HG03060 (cell line): ENCODE results near the gene ABCF2.

Source experiments
- ATAC-seq: cut with Tn5 transposase; IDR thresholded peaks from one replicate; pipeline ENCODE4 v1.9.1; 2021; ENCODE audit warnings: low read depth, moderate number of reproducible peaks; ENCODE audit not compliant: unreplicated experiment

The ABCF2 gene

GRCh38 chr7:151252961-151253711 is 26.1 kb upstream of the ABCF2 start:
- no peak for ATAC-seq

- no peak for ATAC-seq
These were observed 25.5 kb upstream of the ABCF2 start for GRCh38 chr7:151252561-151252835.

- ATAC-seq = no peak
These were observed 24.9 kb upstream of the ABCF2 start for GRCh38 chr7:151251689-151252560.

GRCh38 chr7:151251328-151251688 is 24.3 kb upstream of the ABCF2 start:
- no peak for ATAC-seq

GRCh38 chr7:151250181-151251132 is 23.5 kb upstream of the ABCF2 start:
- ATAC-seq = no peak

GRCh38 chr7:151249732-151250072 is 22.7 kb upstream of the ABCF2 start:
- no peak for ATAC-seq

- ATAC-seq = no peak
These were observed 22.2 kb upstream of the ABCF2 start for GRCh38 chr7:151249034-151249731.

GRCh38 chr7:151248346-151249033 is 21.5 kb upstream of the ABCF2 start, which contains the start of gene SMARCD3:
SMARCD3 (minus strand) TSS chr7:151248694; CDS start chr7:151248562, 132 bp downstream.
- no peak for ATAC-seq

GRCh38 chr7:151247611-151248345 is 20.8 kb upstream of the ABCF2 start:
- ATAC-seq = no peak

- no peak for ATAC-seq
These were observed 20.0 kb upstream of the ABCF2 start for GRCh38 chr7:151246851-151247580.

- no peak for ATAC-seq
These were observed 19.3 kb upstream of the ABCF2 start for GRCh38 chr7:151246102-151246850.

GRCh38 chr7:151245360-151246101 is 18.5 kb upstream of the ABCF2 start:
- ATAC-seq = no peak

- no peak for ATAC-seq
These were observed 17.9 kb upstream of the ABCF2 start for GRCh38 chr7:151244841-151245346.

GRCh38 chr7:151244196-151244840 is 17.3 kb upstream of the ABCF2 start:
- no peak for ATAC-seq

GRCh38 chr7:151243408-151244195 is 16.6 kb upstream of the ABCF2 start:
- no peak for ATAC-seq

- no peak for ATAC-seq
These were observed 16.0 kb upstream of the ABCF2 start for GRCh38 chr7:151243045-151243349.
